ENCODE data around the gene AUTS2.

Gene AUTS2

GRCh38 chr7:70785427-70785826 is 1187.2 kb downstream of the AUTS2 start:
- no peak overlapping the region for H3K27ac ChIP-seq (ENCODE audit: low read depth, low read length)
- H3K36me3 ChIP-seq (ENCODE audit: low read length): no peaks in the 10 kb centered on the region
- no peak overlapping the region for H3K9ac ChIP-seq (ENCODE audit: low read length)
- TF ChIP-seq CTCF (IDR thresholded peaks at IDR 0.05; ENCODE audit: insufficient read depth, low read length, poor library complexity, severe bottlenecking): no peak
- no peak for TF ChIP-seq EZH2phosphoT487 (conservative IDR thresholded peaks at IDR 0.05; ENCODE audit: low read length)
- no peaks in the 10 kb centered on the region for H3K79me2 ChIP-seq (ENCODE audit: insufficient read depth, low read length)
- H2AFZ ChIP-seq (ENCODE audit: low read depth, low read length, severe bottlenecking): no peak overlapping the region
- H3K4me2 ChIP-seq (ENCODE audit: low read depth, low read length, poor library complexity, severe bottlenecking): no peak overlapping the region
- H3K9me3 ChIP-seq (ENCODE audit: insufficient read depth, low read length): no peaks in the 10 kb centered on the region
- no peaks in the 10 kb centered on the region for H3K9me2 ChIP-seq (replicated peaks; ENCODE audit: insufficient read depth, low read length)
- H4K20me1 ChIP-seq (ENCODE audit: low read depth, low read length): no peaks in the 10 kb centered on the region
- no peaks in the 10 kb centered on the region for H3F3A ChIP-seq (ENCODE audit: insufficient read depth)
- no peak overlapping the region for H3K4me3 ChIP-seq (ENCODE audit: insufficient read depth, low read length, poor library complexity, severe bottlenecking)
- H3K27me3 ChIP-seq (ENCODE audit: low read length): no peaks in the 10 kb centered on the region

- no peak overlapping the region for H3K9ac ChIP-seq (ENCODE audit: low read length)
- no peak overlapping the region for H3K27ac ChIP-seq (ENCODE audit: low read depth, low read length)
- no peaks in the 10 kb centered on the region for H3K27me3 ChIP-seq (ENCODE audit: low read length)
- no peaks in the 10 kb centered on the region for H3K36me3 ChIP-seq (ENCODE audit: low read length)
- no peak overlapping the region for H2AFZ ChIP-seq (ENCODE audit: low read depth, low read length, severe bottlenecking)
- no peaks in the 10 kb centered on the region for H3K79me2 ChIP-seq (ENCODE audit: insufficient read depth, low read length)
- H3K4me2 ChIP-seq (ENCODE audit: low read depth, low read length, poor library complexity, severe bottlenecking): no peak overlapping the region
- H3K9me3 ChIP-seq (ENCODE audit: insufficient read depth, low read length): no peaks in the 10 kb centered on the region
- no peak overlapping the region for H3K4me3 ChIP-seq (ENCODE audit: insufficient read depth, low read length, poor library complexity, severe bottlenecking)
- H4K20me1 ChIP-seq (ENCODE audit: low read depth, low read length): no peaks in the 10 kb centered on the region
- no peaks in the 10 kb centered on the region for H3F3A ChIP-seq (ENCODE audit: insufficient read depth)
- TF ChIP-seq EZH2phosphoT487 (conservative IDR thresholded peaks at IDR 0.05; ENCODE audit: low read length) (no peak), CTCF (IDR thresholded peaks at IDR 0.05; ENCODE audit: insufficient read depth, low read length, poor library complexity, severe bottlenecking) (no peak)
- H3K9me2 ChIP-seq (replicated peaks; ENCODE audit: insufficient read depth, low read length): no peaks in the 10 kb centered on the region
Measured at GRCh38 chr7:70786076-70786475, 1187.8 kb downstream of the AUTS2 start.

- Histone ChIP-seq H3F3A (ENCODE audit: insufficient read depth) (no peaks in the 10 kb centered on the region), H3K4me3 (ENCODE audit: insufficient read depth, low read length, poor library complexity, severe bottlenecking) (no peak overlapping the region), H3K27me3 (ENCODE audit: low read length) (no peaks in the 10 kb centered on the region), H3K9me2 (replicated peaks; ENCODE audit: insufficient read depth, low read length) (no peaks in the 10 kb centered on the region), H3K36me3 (ENCODE audit: low read length) (no peaks in the 10 kb centered on the region), H3K27ac (ENCODE audit: low read depth, low read length) (no peak overlapping the region), H3K4me2 (ENCODE audit: low read depth, low read length, poor library complexity, severe bottlenecking) (no peak overlapping the region), H3K9me3 (ENCODE audit: insufficient read depth, low read length) (no peaks in the 10 kb centered on the region), H3K9ac (ENCODE audit: low read length) (no peak overlapping the region), H4K20me1 (ENCODE audit: low read depth, low read length) (no peaks in the 10 kb centered on the region), H2AFZ (ENCODE audit: low read depth, low read length, severe bottlenecking) (no peak overlapping the region), H3K79me2 (ENCODE audit: insufficient read depth, low read length) (no peaks in the 10 kb centered on the region)
- no peak for TF ChIP-seq CTCF (IDR thresholded peaks at IDR 0.05; ENCODE audit: insufficient read depth, low read length, poor library complexity, severe bottlenecking)
Measured at GRCh38 chr7:70787286-70787685, 1189.0 kb downstream of the AUTS2 start.

GRCh38 chr7:70787771-70788170 is 1189.5 kb downstream of the AUTS2 start:
- H3K4me3 ChIP-seq (ENCODE audit: insufficient read depth, low read length, poor library complexity, severe bottlenecking): no peak overlapping the region
- H4K20me1 ChIP-seq (ENCODE audit: low read depth, low read length): no peaks in the 10 kb centered on the region
- H2AFZ ChIP-seq (ENCODE audit: low read depth, low read length, severe bottlenecking): no peak overlapping the region
- H3K9me2 ChIP-seq (replicated peaks; ENCODE audit: insufficient read depth, low read length): no peaks in the 10 kb centered on the region
- no peak overlapping the region for H3K27ac ChIP-seq (ENCODE audit: low read depth, low read length)
- H3K4me2 ChIP-seq (ENCODE audit: low read depth, low read length, poor library complexity, severe bottlenecking): no peak overlapping the region
- H3K36me3 ChIP-seq (ENCODE audit: low read length): no peaks in the 10 kb centered on the region
- no peaks in the 10 kb centered on the region for H3K27me3 ChIP-seq (ENCODE audit: low read length)
- H3K9me3 ChIP-seq (ENCODE audit: insufficient read depth, low read length): no peaks in the 10 kb centered on the region
- no peak overlapping the region for H3K9ac ChIP-seq (ENCODE audit: low read length)
- no peaks in the 10 kb centered on the region for H3F3A ChIP-seq (ENCODE audit: insufficient read depth)
- H3K79me2 ChIP-seq (ENCODE audit: insufficient read depth, low read length): no peaks in the 10 kb centered on the region
- no peak for TF ChIP-seq EZH2phosphoT487 (conservative IDR thresholded peaks at IDR 0.05; ENCODE audit: low read length)

Data from SU-DHL-6 (cell line).